ENCODE data around the gene CXADR. TPM values are rescaled to one million over a fixed set of nuclear protein-coding genes. Genes with fewer than 3 reads are reported as not detected.

CXADR gene
- total RNA-seq, 1 experiment from 2014 or later = 152 TPM

DNA sequence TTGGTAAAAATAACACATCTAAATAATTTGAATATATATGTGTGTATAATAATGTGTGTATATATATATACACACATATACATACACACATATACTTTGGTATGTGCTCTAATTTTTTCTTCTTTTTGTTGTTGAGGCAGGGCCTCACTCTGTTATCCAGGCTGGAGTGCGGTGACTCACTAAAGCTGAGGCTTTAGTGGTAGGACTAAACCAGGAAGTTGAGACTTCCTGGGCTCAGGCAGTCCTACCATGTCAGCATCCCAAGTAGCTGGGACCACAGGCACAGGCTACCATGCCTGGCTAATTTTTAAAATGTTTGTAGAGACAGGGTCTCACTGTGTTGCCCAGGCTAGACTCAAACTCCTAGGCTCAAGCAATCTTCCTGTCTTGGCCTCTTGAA is 46.7 kb upstream of the CXADR start:
- H3K9me3 Mint-ChIP-seq = peaks cover 2 to 3% of the 10 kb centered on the region in 2 experiments; a peak in 2 of 5 replicates
- no peak overlapping the region for H3K18ac ChIP-seq (ENCODE audit: insufficient read length, low read depth, low read length)
- no peak overlapping the region for H3K9ac ChIP-seq (ENCODE audit: extremely low read depth, insufficient read length, low read length)
- no peak overlapping the region for H4K91ac ChIP-seq (ENCODE audit: insufficient read length, low read depth, low read length)
- no peaks in the 10 kb centered on the region for H3K27me3 Mint-ChIP-seq (ENCODE audit: low read depth)
- H3K4me1 Mint-ChIP-seq = peaks cover 15 to 16% of the 10 kb centered on the region in 2 experiments
- no peak overlapping the region for H2BK15ac ChIP-seq (ENCODE audit: low read depth, low read length)
- no peak overlapping the region for H3T11ph ChIP-seq (ENCODE audit: low read length)
- H2BK5ac ChIP-seq (ENCODE audit: insufficient read length, low read length) = no peak overlapping the region
- no peak overlapping the region for H4K8ac ChIP-seq (replicated peaks; ENCODE audit: insufficient read length, low read depth, low read length)
- no peak overlapping the region for H2AK5ac ChIP-seq (ENCODE audit: insufficient read length, low read length)
- no peaks in the 10 kb centered on the region for H3K79me1 ChIP-seq (ENCODE audit: insufficient read depth, low read depth, low read length, poor library complexity, severe bottlenecking)
- no peak overlapping the region for H2BK20ac ChIP-seq (ENCODE audit: low read depth, low read length, poor library complexity, severe bottlenecking)
- no peak overlapping the region for H4K5ac ChIP-seq (ENCODE audit: insufficient read length, low read depth, low read length)
- H2BK12ac ChIP-seq (ENCODE audit: insufficient read length, low read depth, low read length) = no peak overlapping the region
- no peak overlapping the region for H3K23ac ChIP-seq (ENCODE audit: insufficient read length, low read depth, low read length)
- no peak overlapping the region for H2BK120ac ChIP-seq (ENCODE audit: low read depth, low read length, poor library complexity, severe bottlenecking)
- DNase-seq = no peak
- no peaks in the 10 kb centered on the region; a peak in 1 of 7 replicates for H3K36me3 Mint-ChIP-seq (ENCODE audit: insufficient read depth in 1 of 3, low read depth in 3 of 3)
- no peak overlapping the region for H2AFZ ChIP-seq (ENCODE audit: low read length)
- H3K23me2 ChIP-seq (ENCODE audit: insufficient read length, low read depth, low read length, poor library complexity, severe bottlenecking) = no peaks in the 10 kb centered on the region
- H3K27ac Mint-ChIP-seq = 0 out of 7 replicates have a peak overlapping the region, but pooled peaks of 1 of the 3 experiments have one; percentile 69
- no peaks in the 10 kb centered on the region for H3K79me2 ChIP-seq (ENCODE audit: insufficient read depth, low read length)
- H3K4me1 ChIP-seq (ENCODE audit: insufficient read depth, low read length) = no peaks in the 10 kb centered on the region
- H3K56ac ChIP-seq (ENCODE audit: insufficient read length, low read depth, low read length) = no peak overlapping the region
- TF ChIP-seq, protein P1, sequence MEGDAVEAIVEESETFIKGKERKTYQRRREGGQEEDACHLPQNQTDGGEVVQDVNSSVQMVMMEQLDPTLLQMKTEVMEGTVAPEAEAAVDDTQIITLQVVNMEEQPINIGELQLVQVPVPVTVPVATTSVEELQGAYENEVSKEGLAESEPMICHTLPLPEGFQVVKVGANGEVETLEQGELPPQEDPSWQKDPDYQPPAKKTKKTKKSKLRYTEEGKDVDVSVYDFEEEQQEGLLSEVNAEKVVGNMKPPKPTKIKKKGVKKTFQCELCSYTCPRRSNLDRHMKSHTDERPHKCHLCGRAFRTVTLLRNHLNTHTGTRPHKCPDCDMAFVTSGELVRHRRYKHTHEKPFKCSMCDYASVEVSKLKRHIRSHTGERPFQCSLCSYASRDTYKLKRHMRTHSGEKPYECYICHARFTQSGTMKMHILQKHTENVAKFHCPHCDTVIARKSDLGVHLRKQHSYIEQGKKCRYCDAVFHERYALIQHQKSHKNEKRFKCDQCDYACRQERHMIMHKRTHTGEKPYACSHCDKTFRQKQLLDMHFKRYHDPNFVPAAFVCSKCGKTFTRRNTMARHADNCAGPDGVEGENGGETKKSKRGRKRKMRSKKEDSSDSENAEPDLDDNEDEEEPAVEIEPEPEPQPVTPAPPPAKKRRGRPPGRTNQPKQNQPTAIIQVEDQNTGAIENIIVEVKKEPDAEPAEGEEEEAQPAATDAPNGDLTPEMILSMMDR (conservative IDR thresholded peaks at IDR 0.05) = no peak
- no peaks in the 10 kb centered on the region for H4K20me1 ChIP-seq (ENCODE audit: control insufficient read depth, insufficient read depth, insufficient read length)
- no peak overlapping the region for H3K4me3 Mint-ChIP-seq
- H3K9me3 ChIP-seq (ENCODE audit: control insufficient read depth, low read depth, low read length) = no peaks in the 10 kb centered on the region
- no CpG with 5 or more reads among the region's 1 CpG for WGBS (ENCODE audit: extremely low coverage, insufficient read length, low lambda C conversion rate)
- no peak overlapping the region for H3K27ac ChIP-seq (ENCODE audit: insufficient read length, low read depth, low read length)
- no peak overlapping the region for H3K4me2 ChIP-seq (ENCODE audit: insufficient read depth, insufficient read length, low read length)
- no peak overlapping the region for H3K14ac ChIP-seq (ENCODE audit: insufficient read depth, low read length)
- no peak overlapping the region for H3K4ac ChIP-seq (ENCODE audit: low read depth, low read length)
- H3K27me3 ChIP-seq (ENCODE audit: insufficient read depth, low read length) = no peaks in the 10 kb centered on the region

Data from H9 (cell line).